HTERT RPE-1 (cell line): ENCODE results near the gene CALHM2.
"Not testable (repeated sequence)": the region's sequence is repeated elsewhere in the genome, so short reads cannot be mapped to it uniquely, and the experiment has no call there.

Experiments
- in situ Hi-C: fragments of 300-500 bp; cut with MboI; formaldehyde crosslinking; loops from 4 replicates; pipeline ENCODE4 v1.14.3; 2020; ENCODE audit warnings: low sequenced_read_pairs

Gene CALHM2

GRCh38 chr10:103419101-103419500 is 33.1 kb downstream of the CALHM2 start:
- in situ Hi-C loops: no loop called here

GRCh38 chr10:103417601-103418000 is 34.6 kb downstream of the CALHM2 start:
- in situ Hi-C loops: no loop called here

- in situ Hi-C loops: not testable (repeated sequence)
Observed at GRCh38 chr10:103417148-103417469, 35.1 kb downstream of the CALHM2 start.

- in situ Hi-C loops: no loop called here
Observed at GRCh38 chr10:103416436-103417147, 35.6 kb downstream of the CALHM2 start.

- in situ Hi-C loops: no loop called here
Observed at GRCh38 chr10:103415581-103415980, 36.6 kb downstream of the CALHM2 start.

GRCh38 chr10:103413564-103413963 is 38.6 kb downstream of the CALHM2 start:
- in situ Hi-C loops: no loop called here

GRCh38 chr10:103397191-103397825 is 54.9 kb downstream of the CALHM2 start:
- in situ Hi-C loops: no loop called here

GRCh38 chr10:103396789-103397087 is 55.4 kb downstream of the CALHM2 start:
- in situ Hi-C loops: no loop called here
